SK-N-SH treated with all-trans-retinoic acid at 6 μM for 48 hours (cell line): ENCODE data around the gene ZNF423.

Experiments used
- ATAC-seq: fragments of 200-7000 bp; cut with Tn5 transposase; 3 replicates; pipeline ENCODE4 v1.9.1; 2020; ENCODE audit warnings: mild to moderate bottlenecking, moderate library complexity
- ARNTL ChIP-seq: fragments of 450-650 bp; formaldehyde crosslinking; IDR thresholded peaks from 2 replicates; pipeline ENCODE4 v1.5.0; 2020; ENCODE audit warnings: low read depth, mild to moderate bottlenecking, moderate library complexity, borderline replicate concordance
- BACH2 ChIP-seq: fragments of 250-450 bp; sonication (Bioruptor Pico); IDR thresholded peaks from 2 replicates; pipeline ENCODE4 v1.9.0; 2021; ENCODE audit warnings: mild to moderate bottlenecking, borderline replicate concordance
- CREB5 ChIP-seq: fragments of 250-450 bp; sonication (Bioruptor Pico); IDR thresholded peaks from 2 replicates; pipeline ENCODE4 v1.5.1; 2020; ENCODE audit warnings: low read depth, mild to moderate bottlenecking, moderate library complexity
- CSDC2 ChIP-seq: fragments of 250-450 bp; sonication (Bioruptor Pico); IDR thresholded peaks from 2 replicates; pipeline ENCODE4 v1.5.0; 2020; ENCODE audit warnings: mild to moderate bottlenecking, moderate library complexity
- CSRNP3 ChIP-seq: fragments of 250-450 bp; sonication (Bioruptor Pico); IDR thresholded peaks from 2 replicates; pipeline ENCODE4 v1.5.1; 2021; ENCODE audit warnings: mild to moderate bottlenecking, moderate library complexity
- ESRRG ChIP-seq: fragments of 250-450 bp; sonication (Bioruptor Pico); IDR thresholded peaks from 2 replicates; pipeline ENCODE4 v1.6.1; 2021; ENCODE audit warnings: mild to moderate bottlenecking
- GLIS3 ChIP-seq: fragments of 250-450 bp; sonication (Bioruptor Pico); IDR thresholded peaks from 2 replicates; pipeline ENCODE4 v1.5.0; 2020; ENCODE audit warnings: mild to moderate bottlenecking, moderate library complexity
- PATZ1 ChIP-seq: fragments of 250-450 bp; sonication (Bioruptor Pico); IDR thresholded peaks from 2 replicates; pipeline ENCODE4 v1.8.0; 2020; ENCODE audit warnings: mild to moderate bottlenecking, moderate library complexity, borderline replicate concordance
- POU6F1 ChIP-seq: fragments of 250-450 bp; sonication (Bioruptor Pico); IDR thresholded peaks from 2 replicates; pipeline ENCODE4 v1.8.0; 2021; ENCODE audit warnings: low read depth, mild to moderate bottlenecking, moderate library complexity, borderline replicate concordance
- PPARA ChIP-seq: fragments of 250-450 bp; sonication (Bioruptor Pico); IDR thresholded peaks from 2 replicates; pipeline ENCODE4 v1.5.0; 2020; ENCODE audit warnings: mild to moderate bottlenecking, borderline replicate concordance
- SNAI2 ChIP-seq: fragments of 250-450 bp; sonication (Bioruptor Pico); IDR thresholded peaks from 2 replicates; pipeline ENCODE4 v1.5.0; 2020; ENCODE audit warnings: mild to moderate bottlenecking, moderate library complexity
- TCF4 ChIP-seq: fragments of 250-450 bp; sonication (Bioruptor Pico); IDR thresholded peaks from 2 replicates; pipeline ENCODE4 v1.8.0; 2021; ENCODE audit warnings: mild to moderate bottlenecking, moderate library complexity, borderline replicate concordance
- ZFP3 ChIP-seq: fragments of 250-450 bp; sonication (Bioruptor Pico); IDR thresholded peaks from 2 replicates; pipeline ENCODE4 v1.5.0; 2020; ENCODE audit warnings: mild to moderate bottlenecking, moderate library complexity
- ZNF70 ChIP-seq: fragments of 450-650 bp; formaldehyde crosslinking; IDR thresholded peaks from 2 replicates; pipeline ENCODE4 v1.5.0; 2020; ENCODE audit warnings: mild to moderate bottlenecking, moderate library complexity
- ZNF8 ChIP-seq: fragments of 450-650 bp; formaldehyde crosslinking; IDR thresholded peaks from 2 replicates; pipeline ENCODE4 v1.5.0; 2020; ENCODE audit warnings: mild to moderate bottlenecking, moderate library complexity
- TF ChIP-seq, protein P1 (sequence below): fragments of 250-450 bp; sonication (Bioruptor Pico); IDR thresholded peaks from 2 replicates; pipeline ENCODE4 v1.5.0; 2020; ENCODE audit warnings: mild to moderate bottlenecking, moderate library complexity

The ZNF423 gene

DNA sequence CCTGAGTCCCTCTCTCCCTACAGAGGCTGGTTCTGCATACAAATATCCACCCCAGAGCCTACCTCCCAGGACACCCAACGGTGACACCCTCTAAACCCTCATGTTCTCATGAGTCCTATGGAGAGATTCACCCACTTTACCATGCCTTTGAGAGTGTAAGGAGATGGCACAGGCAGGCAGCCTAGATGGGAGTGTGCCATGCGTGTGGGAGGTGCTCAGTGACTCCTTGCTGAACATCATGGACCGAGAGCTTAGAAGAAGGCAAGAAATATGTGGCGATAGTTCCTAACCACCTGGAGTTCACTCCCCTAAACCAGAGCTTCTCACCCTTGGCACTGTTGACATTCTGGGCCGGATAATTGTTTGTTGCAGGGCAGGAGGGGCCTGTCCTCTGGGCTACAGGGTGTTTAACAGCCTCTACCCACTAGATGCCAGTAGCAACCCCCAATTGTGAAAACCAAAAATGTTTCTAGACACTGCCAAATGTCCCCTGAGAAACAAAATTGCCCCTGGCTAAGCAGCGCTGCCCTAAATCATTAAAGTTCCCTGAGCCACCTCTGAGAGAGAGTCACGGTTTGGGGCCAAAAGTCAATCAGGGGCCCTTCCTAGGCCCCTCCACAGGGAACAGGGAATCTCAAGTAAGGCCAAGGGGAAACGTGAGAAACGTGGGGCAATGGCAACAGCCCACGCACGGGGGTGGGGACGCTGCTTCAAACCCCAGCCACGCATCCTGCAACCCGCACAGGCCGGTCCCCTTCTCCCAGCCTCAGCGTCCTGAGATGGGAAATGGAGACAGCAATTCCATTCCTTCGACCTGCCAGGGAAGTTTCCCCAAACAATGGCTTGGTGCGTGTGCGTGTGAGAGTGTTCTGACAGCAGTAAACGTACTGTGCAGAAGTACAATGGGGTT lies 415.5 kb downstream of the ZNF423 start:
- ATAC-seq, result no peak

GRCh38 chr16:49439676-49440075 lies 416.2 kb downstream of the ZNF423 start:
- ATAC-seq, result no peak
- TF ChIP-seq ZNF70 (CRISPR knock-in tag) (no peak), TCF4 (CRISPR knock-in tag) (no peak), ARNTL (CRISPR knock-in tag) (no peak), ZFP3 (no peak), POU6F1 (CRISPR knock-in tag) (no peak), PATZ1 (CRISPR knock-in tag) (no peak), CREB5 (CRISPR knock-in tag) (no peak)
- TF ChIP-seq, protein P1, sequence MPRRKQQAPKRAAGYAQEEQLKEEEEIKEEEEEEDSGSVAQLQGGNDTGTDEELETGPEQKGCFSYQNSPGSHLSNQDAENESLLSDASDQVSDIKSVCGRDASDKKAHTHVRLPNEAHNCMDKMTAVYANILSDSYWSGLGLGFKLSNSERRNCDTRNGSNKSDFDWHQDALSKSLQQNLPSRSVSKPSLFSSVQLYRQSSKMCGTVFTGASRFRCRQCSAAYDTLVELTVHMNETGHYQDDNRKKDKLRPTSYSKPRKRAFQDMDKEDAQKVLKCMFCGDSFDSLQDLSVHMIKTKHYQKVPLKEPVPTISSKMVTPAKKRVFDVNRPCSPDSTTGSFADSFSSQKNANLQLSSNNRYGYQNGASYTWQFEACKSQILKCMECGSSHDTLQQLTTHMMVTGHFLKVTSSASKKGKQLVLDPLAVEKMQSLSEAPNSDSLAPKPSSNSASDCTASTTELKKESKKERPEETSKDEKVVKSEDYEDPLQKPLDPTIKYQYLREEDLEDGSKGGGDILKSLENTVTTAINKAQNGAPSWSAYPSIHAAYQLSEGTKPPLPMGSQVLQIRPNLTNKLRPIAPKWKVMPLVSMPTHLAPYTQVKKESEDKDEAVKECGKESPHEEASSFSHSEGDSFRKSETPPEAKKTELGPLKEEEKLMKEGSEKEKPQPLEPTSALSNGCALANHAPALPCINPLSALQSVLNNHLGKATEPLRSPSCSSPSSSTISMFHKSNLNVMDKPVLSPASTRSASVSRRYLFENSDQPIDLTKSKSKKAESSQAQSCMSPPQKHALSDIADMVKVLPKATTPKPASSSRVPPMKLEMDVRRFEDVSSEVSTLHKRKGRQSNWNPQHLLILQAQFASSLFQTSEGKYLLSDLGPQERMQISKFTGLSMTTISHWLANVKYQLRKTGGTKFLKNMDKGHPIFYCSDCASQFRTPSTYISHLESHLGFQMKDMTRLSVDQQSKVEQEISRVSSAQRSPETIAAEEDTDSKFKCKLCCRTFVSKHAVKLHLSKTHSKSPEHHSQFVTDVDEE (CRISPR knock-in tag), result no peak
- TF ChIP-seq, all 23 proteins: peak for 0

More for the DNA sequence above, 415.5 kb downstream of the ZNF423 start:
- TF ChIP-seq PPARA (CRISPR knock-in tag) (no peak), ESRRG (CRISPR knock-in tag) (no peak), CSRNP3 (CRISPR knock-in tag) (no peak), GLIS3 (CRISPR knock-in tag) (no peak), ZNF8 (no peak), CSDC2 (CRISPR knock-in tag) (no peak), PATZ1 (CRISPR knock-in tag) (no peak), SNAI2 (CRISPR knock-in tag) (no peak), ARNTL (CRISPR knock-in tag) (no peak), BACH2 (no peak), ZNF70 (CRISPR knock-in tag) (no peak), CREB5 (CRISPR knock-in tag) (no peak)
- TF ChIP-seq, protein P1 (CRISPR knock-in tag), result no peak
